22Rv1 (cell line): ENCODE results near the gene CCDC127.
"Not testable (repeated sequence)": the region's sequence is repeated elsewhere in the genome, so short reads cannot be mapped to it uniquely, and the experiment has no call there.

ENCODE experiments used
- CTCF ChIP-seq: fragments of 450-650 bp; IDR thresholded peaks from 2 replicates; pipeline ENCODE4 v1.5.1; 2017; ENCODE audit warnings: mild to moderate bottlenecking
- ZFX ChIP-seq: fragments of 450-650 bp; IDR thresholded peaks from 2 replicates; pipeline ENCODE4 v1.6.1; 2017; ENCODE audit warnings: antibody characterized with exemption, borderline replicate concordance

DNA sequence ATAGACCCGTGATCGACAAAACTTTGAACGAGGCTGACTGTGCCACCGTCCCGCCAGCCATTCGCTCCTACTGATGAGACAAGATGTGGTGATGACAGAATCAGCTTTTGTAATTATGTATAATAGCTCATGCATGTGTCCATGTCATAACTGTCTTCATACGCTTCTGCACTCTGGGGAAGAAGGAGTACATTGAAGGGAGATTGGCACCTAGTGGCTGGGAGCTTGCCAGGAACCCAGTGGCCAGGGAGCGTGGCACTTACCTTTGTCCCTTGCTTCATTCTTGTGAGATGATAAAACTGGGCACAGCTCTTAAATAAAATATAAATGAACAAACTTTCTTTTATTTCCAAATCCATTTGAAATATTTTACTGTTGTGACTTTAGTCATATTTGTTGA, 38.4 kb upstream of the CCDC127 start:
- not testable (repeated sequence) for TF ChIP-seq CTCF, ZFX
